ENCODE data around the gene ATP2B2.

ATP2B2 gene

GRCh38 chr3:10338164-10338470 is 167.3 kb downstream of the ATP2B2 start:
- no CpG with 5 or more reads among the region's 16 CpGs for WGBS (ENCODE audit: insufficient coverage, insufficient read length)
- Histone ChIP-seq H3K27me3 (ENCODE audit: control insufficient read depth, insufficient read depth, low read length) (no peaks in the 10 kb centered on the region), H3K4me3 (ENCODE audit: low read length) (no peak overlapping the region), H3K27ac (ENCODE audit: low read length) (no peak overlapping the region), H3K9me3 (ENCODE audit: control insufficient read depth, insufficient read depth, low read length) (no peaks in the 10 kb centered on the region), H3K4me1 (ENCODE audit: control insufficient read depth, insufficient read depth, low read length) (no peaks in the 10 kb centered on the region), H3K36me3 (ENCODE audit: control insufficient read depth, insufficient read depth, low read length) (no peaks in the 10 kb centered on the region)
- DNase-seq (ENCODE audit: low read depth, low spot score) = no peak

- Histone ChIP-seq H3K27me3 (ENCODE audit: control insufficient read depth, insufficient read depth, low read length) (no peaks in the 10 kb centered on the region), H3K4me3 (ENCODE audit: low read length) (no peak overlapping the region), H3K4me1 (ENCODE audit: control insufficient read depth, insufficient read depth, low read length) (no peaks in the 10 kb centered on the region), H3K36me3 (ENCODE audit: control insufficient read depth, insufficient read depth, low read length) (no peaks in the 10 kb centered on the region), H3K27ac (ENCODE audit: low read length) (no peak overlapping the region), H3K9me3 (ENCODE audit: control insufficient read depth, insufficient read depth, low read length) (no peaks in the 10 kb centered on the region)
- DNase-seq (ENCODE audit: low read depth, low spot score) = no peak
- no CpG with 5 or more reads among the region's 20 CpGs for WGBS (ENCODE audit: insufficient coverage, insufficient read length)
These were observed 167.8 kb downstream of the ATP2B2 start for GRCh38 chr3:10337323-10338163.

GRCh38 chr3:10336761-10337160 is 168.6 kb downstream of the ATP2B2 start:
- Histone ChIP-seq H3K27ac (ENCODE audit: low read length) (no peak overlapping the region), H3K9me3 (ENCODE audit: control insufficient read depth, insufficient read depth, low read length) (no peaks in the 10 kb centered on the region), H3K4me1 (ENCODE audit: control insufficient read depth, insufficient read depth, low read length) (no peaks in the 10 kb centered on the region), H3K4me3 (ENCODE audit: low read length) (no peak overlapping the region), H3K27me3 (ENCODE audit: control insufficient read depth, insufficient read depth, low read length) (no peaks in the 10 kb centered on the region), H3K36me3 (ENCODE audit: control insufficient read depth, insufficient read depth, low read length) (no peaks in the 10 kb centered on the region)
- no peak for DNase-seq (ENCODE audit: low read depth, low spot score)
- WGBS (ENCODE audit: insufficient coverage, insufficient read length) = no CpG with 5 or more reads among the region's 11 CpGs

GRCh38 chr3:10335871-10336622 is 169.3 kb downstream of the ATP2B2 start:
- no CpG with 5 or more reads among the region's 29 CpGs for WGBS (ENCODE audit: insufficient coverage, insufficient read length)
- Histone ChIP-seq H3K4me1 (ENCODE audit: control insufficient read depth, insufficient read depth, low read length) (no peaks in the 10 kb centered on the region), H3K27me3 (ENCODE audit: control insufficient read depth, insufficient read depth, low read length) (no peaks in the 10 kb centered on the region), H3K27ac (ENCODE audit: low read length) (no peak overlapping the region), H3K4me3 (ENCODE audit: low read length) (no peak overlapping the region), H3K9me3 (ENCODE audit: control insufficient read depth, insufficient read depth, low read length) (no peaks in the 10 kb centered on the region), H3K36me3 (ENCODE audit: control insufficient read depth, insufficient read depth, low read length) (no peaks in the 10 kb centered on the region)
- DNase-seq (ENCODE audit: low read depth, low spot score) = no peak

GRCh38 chr3:10335190-10335738 is 170.1 kb downstream of the ATP2B2 start:
- Histone ChIP-seq H3K4me1 (ENCODE audit: control insufficient read depth, insufficient read depth, low read length) (no peaks in the 10 kb centered on the region), H3K27me3 (ENCODE audit: control insufficient read depth, insufficient read depth, low read length) (no peaks in the 10 kb centered on the region), H3K36me3 (ENCODE audit: control insufficient read depth, insufficient read depth, low read length) (no peaks in the 10 kb centered on the region), H3K9me3 (ENCODE audit: control insufficient read depth, insufficient read depth, low read length) (no peaks in the 10 kb centered on the region), H3K27ac (ENCODE audit: low read length) (no peak overlapping the region), H3K4me3 (ENCODE audit: low read length) (no peak overlapping the region)
- WGBS (ENCODE audit: insufficient coverage, insufficient read length) = no CpG with 5 or more reads among the region's 4 CpGs
- DNase-seq (ENCODE audit: low read depth, low spot score) = no peak

- Histone ChIP-seq H3K9me3 (ENCODE audit: control insufficient read depth, insufficient read depth, low read length) (no peaks in the 10 kb centered on the region), H3K36me3 (ENCODE audit: control insufficient read depth, insufficient read depth, low read length) (no peaks in the 10 kb centered on the region), H3K27me3 (ENCODE audit: control insufficient read depth, insufficient read depth, low read length) (no peaks in the 10 kb centered on the region), H3K4me3 (ENCODE audit: low read length) (no peak overlapping the region), H3K4me1 (ENCODE audit: control insufficient read depth, insufficient read depth, low read length) (no peaks in the 10 kb centered on the region), H3K27ac (ENCODE audit: low read length) (no peak overlapping the region)
- no CpG with 5 or more reads among the region's 12 CpGs for WGBS (ENCODE audit: insufficient coverage, insufficient read length)
- no peak for DNase-seq (ENCODE audit: low read depth, low spot score)
These were observed 170.9 kb downstream of the ATP2B2 start for GRCh38 chr3:10334459-10334858.

GRCh38 chr3:10334042-10334441 is 171.3 kb downstream of the ATP2B2 start:
- no peak overlapping the region for H3K4me3 ChIP-seq (ENCODE audit: low read length)
- no peaks in the 10 kb centered on the region for H3K9me3 ChIP-seq (ENCODE audit: control insufficient read depth, insufficient read depth, low read length)
- no peaks in the 10 kb centered on the region for H3K36me3 ChIP-seq (ENCODE audit: control insufficient read depth, insufficient read depth, low read length)
- H3K4me1 ChIP-seq (ENCODE audit: control insufficient read depth, insufficient read depth, low read length) = no peaks in the 10 kb centered on the region
- no peak for DNase-seq (ENCODE audit: low read depth, low spot score)
- no peaks in the 10 kb centered on the region for H3K27me3 ChIP-seq (ENCODE audit: control insufficient read depth, insufficient read depth, low read length)
- WGBS (ENCODE audit: insufficient coverage, insufficient read length) = no CpG with 5 or more reads among the region's 11 CpGs
- no peak overlapping the region for H3K27ac ChIP-seq (ENCODE audit: low read length)

GRCh38 chr3:10333349-10333650 is 172.1 kb downstream of the ATP2B2 start:
- no peak for DNase-seq (ENCODE audit: low read depth, low spot score)
- Histone ChIP-seq H3K4me1 (ENCODE audit: control insufficient read depth, insufficient read depth, low read length) (no peaks in the 10 kb centered on the region), H3K27ac (ENCODE audit: low read length) (no peak overlapping the region), H3K27me3 (ENCODE audit: control insufficient read depth, insufficient read depth, low read length) (no peaks in the 10 kb centered on the region), H3K36me3 (ENCODE audit: control insufficient read depth, insufficient read depth, low read length) (no peaks in the 10 kb centered on the region), H3K4me3 (ENCODE audit: low read length) (no peak overlapping the region), H3K9me3 (ENCODE audit: control insufficient read depth, insufficient read depth, low read length) (no peaks in the 10 kb centered on the region)
- no CpG with 5 or more reads among the region's 2 CpGs for WGBS (ENCODE audit: insufficient coverage, insufficient read length)

- no peak overlapping the region for H3K27ac ChIP-seq (ENCODE audit: low read length)
These were observed 172.7 kb downstream of the ATP2B2 start for GRCh38 chr3:10332481-10333348.

GRCh38 chr3:10331320-10331719 is 174.1 kb downstream of the ATP2B2 start:
- H3K4me1 ChIP-seq (ENCODE audit: control insufficient read depth, insufficient read depth, low read length) = no peaks in the 10 kb centered on the region
- no peaks in the 10 kb centered on the region for H3K36me3 ChIP-seq (ENCODE audit: control insufficient read depth, insufficient read depth, low read length)
- H3K9me3 ChIP-seq (ENCODE audit: control insufficient read depth, insufficient read depth, low read length) = no peaks in the 10 kb centered on the region
- no peak overlapping the region for H3K27ac ChIP-seq (ENCODE audit: low read length)
- no CpG with 5 or more reads among the region's 8 CpGs for WGBS (ENCODE audit: insufficient coverage, insufficient read length)
- no peak overlapping the region for H3K4me3 ChIP-seq (ENCODE audit: low read length)
- no peaks in the 10 kb centered on the region for H3K27me3 ChIP-seq (ENCODE audit: control insufficient read depth, insufficient read depth, low read length)
- DNase-seq (ENCODE audit: low read depth, low spot score) = no peak

More at GRCh38 chr3:10332481-10333348, 172.7 kb downstream of the ATP2B2 start:
- Histone ChIP-seq H3K36me3 (ENCODE audit: control insufficient read depth, insufficient read depth, low read length) (no peaks in the 10 kb centered on the region), H3K9me3 (ENCODE audit: control insufficient read depth, insufficient read depth, low read length) (no peaks in the 10 kb centered on the region), H3K27me3 (ENCODE audit: control insufficient read depth, insufficient read depth, low read length) (no peaks in the 10 kb centered on the region), H3K4me3 (ENCODE audit: low read length) (no peak overlapping the region), H3K4me1 (ENCODE audit: control insufficient read depth, insufficient read depth, low read length) (no peaks in the 10 kb centered on the region)
- DNase-seq (ENCODE audit: low read depth, low spot score) = no peak
- WGBS (ENCODE audit: insufficient coverage, insufficient read length) = no CpG with 5 or more reads among the region's 20 CpGs

All from iPS DF 6.9 (cell line).